ENCODE results near the gene PLXNA2.

DNA sequence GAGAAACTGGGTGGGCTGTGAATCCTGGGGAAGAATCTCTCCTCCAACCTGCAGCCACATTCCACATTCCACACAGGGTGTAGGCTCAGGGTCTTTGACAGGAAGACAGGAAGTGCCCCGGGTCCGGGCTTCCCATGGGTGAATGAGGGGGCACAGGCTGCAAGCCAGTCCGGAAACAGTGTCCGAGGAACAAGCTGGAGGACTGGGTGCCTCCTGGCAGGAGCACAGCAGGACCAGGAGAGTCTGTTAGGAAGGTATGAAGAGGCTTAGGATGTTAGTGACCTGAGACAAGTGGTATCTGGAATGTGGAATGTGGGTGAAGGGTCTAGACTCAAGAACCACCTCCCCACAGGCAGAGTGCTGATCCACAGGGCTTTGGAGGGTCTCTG is 212.3 kb downstream of the PLXNA2 start:
- TF ChIP-seq FOS (IDR thresholded peaks at IDR 0.05; ENCODE audit: borderline replicate concordance, insufficient read depth, low read length) (no peak), EZH2 (IDR thresholded peaks at IDR 0.05; ENCODE audit: borderline replicate concordance, low read depth, low read length, severe bottlenecking) (no peak)
